Measurements from ENCODE around the gene COMMD1.
"Not testable (repeated sequence)": the region's sequence is repeated elsewhere in the genome, so short reads cannot be mapped to it uniquely, and the experiment has no call there.

COMMD1 gene

DNA sequence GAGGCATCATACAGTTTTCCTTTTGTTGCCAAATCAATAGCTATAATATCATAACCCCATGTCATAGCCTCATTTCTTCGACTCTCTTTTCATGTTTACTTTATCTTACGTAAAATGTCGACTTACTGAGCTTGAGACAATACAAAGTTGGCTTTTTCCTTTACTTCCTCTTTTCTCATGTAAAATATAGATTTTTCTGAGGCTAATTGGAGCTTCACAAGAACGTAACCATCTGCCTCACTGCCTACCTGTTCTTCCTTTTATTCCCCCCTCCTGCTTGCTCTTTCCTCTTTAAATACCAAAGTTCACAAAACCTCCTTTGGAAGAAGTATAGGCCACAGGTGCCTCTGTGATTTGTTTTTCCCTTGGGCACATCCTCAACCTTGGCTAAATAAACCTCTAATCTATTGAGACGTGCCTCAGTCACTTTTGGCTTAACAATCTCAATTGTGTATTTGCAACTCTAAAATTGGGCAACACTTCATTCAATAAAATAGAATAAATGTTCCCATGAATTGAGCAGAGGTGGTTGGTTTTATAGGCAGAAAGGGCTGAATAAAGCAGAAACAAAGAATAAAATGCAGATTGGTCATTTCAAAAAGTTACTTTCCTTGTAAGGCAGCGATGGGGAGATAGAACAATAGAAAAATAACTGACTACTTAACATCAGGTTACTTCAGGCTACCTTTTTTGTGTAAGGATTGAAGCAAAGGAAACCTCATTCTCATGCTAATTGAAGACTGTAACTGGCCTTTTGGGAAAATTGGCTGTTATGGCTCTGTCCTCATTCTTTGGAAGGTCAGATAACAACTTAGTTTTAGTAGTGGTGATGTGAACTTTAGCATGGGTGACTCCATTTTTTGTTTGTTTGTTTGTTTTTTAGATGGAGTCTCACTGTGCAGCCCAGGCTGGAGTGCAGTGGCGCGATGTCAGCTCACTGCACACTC lies 21.3 kb downstream of the COMMD1 start:
- no peak for DNase-seq

DNA sequence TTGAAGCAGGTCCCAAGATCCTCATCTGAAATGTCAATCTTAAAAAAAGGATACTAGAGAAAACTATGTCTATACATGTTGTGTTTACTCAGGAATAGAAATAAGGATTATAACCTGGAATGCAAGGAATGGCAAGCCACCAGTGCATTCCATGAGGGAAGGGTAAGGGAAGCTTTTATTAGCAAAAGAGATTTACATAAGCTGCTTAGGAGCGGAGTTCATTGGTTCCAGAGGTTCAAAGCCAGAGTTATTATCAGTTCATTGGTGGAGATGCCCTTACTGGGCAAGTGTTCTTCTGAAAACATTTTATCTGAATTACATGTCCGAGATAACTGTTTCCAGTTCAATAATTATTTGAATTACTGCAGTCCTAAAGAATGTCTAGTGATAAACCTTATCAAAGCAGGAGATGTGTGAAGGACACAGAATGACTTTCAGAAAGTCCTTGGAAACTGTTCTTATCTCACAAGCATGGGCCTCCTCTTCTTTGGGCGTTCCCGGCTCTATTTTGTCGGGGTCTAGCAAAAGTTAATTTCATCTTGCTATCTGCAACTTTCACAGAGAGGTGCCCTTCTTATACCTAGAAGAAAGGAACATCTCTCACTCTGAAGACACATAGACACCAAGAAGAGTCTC lies 23.5 kb downstream of the COMMD1 start:
- DNase-seq = no peak

DNA sequence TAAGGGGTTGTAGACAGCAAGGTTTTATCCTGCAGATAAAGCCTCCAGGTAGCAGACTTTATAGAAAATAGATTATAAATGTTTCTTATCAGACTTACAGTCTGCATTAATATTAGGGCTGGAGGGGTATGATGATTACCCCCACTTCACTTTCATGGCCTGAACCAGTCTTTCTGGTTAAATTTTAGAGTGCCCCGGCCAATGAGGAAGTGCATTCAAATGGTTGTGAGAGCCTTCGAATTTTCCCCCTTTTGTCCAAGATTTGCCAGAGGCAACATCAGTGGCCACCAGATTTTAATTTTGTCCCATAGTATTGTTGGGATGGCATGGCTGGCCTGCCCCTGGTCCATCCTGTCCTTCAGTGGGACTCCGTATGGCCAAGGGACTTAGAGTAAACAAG lies 31.6 kb downstream of the COMMD1 start:
- DNase-seq = no peak

DNA sequence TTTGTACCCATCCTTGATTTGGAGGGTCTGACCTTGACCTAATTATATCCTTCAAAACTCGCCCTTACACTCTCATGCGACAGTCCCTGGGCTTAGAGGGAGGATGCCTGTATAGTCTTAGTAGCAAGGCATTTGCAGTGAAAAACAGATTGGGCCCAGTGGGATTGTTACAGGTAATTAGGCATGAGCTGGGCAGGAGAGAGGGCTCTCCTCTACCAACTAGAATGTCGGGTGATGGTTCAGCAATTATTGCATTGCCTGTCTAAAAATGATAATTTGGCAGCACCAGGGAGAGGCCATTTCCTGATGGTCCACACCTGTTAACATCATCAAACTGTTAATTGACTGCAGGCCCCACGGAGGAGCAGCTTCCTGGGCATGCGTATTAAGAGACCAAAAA lies 32.4 kb downstream of the COMMD1 start:
- DNase-seq = no peak

DNA sequence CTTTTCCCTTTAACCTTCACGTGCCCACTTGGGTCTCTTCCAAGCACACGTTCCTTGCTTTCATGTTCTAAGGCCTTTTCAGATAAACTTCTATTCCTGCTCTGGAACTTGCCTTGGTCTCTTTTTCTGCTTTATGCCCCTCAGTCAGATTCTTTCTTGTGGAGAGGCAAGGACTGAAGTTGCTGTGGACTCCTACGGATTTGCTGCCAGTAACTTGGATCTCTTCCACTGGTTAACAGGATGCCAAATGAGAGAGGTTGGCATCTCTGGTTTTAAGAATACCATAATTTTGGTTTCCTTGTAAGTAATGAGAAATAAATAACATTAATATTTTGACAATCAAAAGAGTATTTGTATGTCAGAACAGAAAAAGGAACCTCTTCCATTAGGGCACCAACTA lies 33.0 kb downstream of the COMMD1 start:
- no peak for DNase-seq

DNA sequence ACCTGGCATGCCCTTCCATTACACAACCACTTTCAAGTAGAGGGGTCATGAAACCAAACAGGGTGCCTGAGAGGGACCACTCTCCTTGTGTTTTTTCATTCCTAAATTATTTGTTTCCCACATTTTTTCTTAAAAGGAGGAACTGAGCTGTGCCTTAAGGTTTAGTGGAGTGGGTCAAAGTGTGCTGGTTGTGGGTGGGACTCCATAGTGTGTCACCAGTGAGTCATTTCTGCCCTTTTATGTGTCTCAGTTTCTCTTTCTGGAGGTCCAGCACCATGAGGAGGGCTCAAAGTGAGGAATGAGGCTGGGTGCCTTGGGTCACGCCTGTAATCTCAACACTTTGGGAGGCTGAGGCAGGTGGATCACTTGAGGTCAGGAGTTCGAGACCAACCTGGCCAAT lies 37.8 kb downstream of the COMMD1 start:
- DNase-seq = no peak

DNA sequence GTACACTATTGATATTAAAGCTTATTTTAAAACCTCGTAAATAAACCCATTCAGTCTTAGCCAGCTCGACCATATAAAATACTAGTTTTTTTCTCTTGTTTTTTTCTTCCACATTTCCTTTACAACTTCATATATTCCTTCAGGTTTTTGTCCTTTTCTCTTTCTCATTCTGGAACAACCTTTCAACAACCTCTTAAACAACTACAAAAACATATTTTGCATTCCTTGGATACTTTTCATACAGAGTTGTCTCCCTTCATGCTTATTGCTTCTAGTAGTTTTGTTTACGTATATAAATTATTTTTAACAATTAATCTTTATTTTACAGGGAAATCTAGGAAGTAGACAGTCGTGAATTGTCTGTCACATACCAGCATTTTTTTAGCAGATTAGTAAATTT lies 41.2 kb downstream of the COMMD1 start:
- DNase-seq = no peak

DNA sequence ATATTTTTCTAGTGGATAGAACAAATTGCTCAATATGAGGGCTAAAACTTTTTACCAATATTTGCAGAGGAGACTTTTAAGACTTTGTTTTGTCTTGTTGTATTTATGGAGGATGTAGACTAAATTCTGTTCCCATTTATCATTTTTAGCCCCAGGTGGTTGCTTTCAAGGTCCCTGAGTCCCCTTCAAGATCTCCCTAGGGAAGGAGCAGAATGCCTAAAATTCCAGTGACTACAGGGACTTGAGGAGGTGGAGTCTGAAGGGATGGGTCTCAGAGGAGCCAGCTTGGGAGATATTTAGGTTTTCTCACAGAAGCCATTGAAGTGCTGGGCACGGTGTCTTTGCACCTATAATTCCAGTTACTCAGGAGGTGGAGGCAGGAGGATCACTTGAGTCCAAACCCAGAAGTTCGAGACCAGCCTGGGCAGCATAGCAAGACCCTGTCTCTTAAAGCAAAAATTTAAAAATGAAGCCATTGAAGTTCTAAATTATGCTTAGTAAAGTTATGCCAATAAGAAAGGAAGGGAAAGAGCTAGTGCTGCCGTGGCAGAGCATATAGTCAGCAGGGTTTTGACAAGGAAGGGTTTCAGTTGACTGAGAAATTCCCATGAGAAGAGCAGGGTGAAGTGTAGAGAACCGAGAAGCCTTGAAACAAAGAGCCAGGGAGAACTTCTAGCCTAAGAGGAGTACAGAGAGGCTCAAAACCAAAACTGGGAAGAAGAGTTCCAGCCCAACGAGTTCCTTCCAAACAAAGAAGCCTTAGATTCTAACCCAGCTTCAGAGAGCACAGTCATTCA lies 43.4 kb downstream of the COMMD1 start:
- no peak for DNase-seq

DNA sequence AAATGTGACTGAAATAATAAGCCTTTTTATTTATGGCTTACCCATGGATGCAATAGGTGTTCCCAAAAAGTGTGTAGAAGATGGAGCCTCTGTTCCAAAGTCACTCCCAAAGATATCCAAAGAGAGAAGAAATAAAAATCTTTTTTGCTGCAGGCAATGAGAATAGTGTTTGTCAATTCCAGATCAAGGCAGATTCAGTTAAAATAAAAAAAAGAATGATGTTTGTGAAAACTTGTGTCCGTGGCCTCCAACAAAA lies 43.9 kb downstream of the COMMD1 start:
- no peak for DNase-seq

DNA sequence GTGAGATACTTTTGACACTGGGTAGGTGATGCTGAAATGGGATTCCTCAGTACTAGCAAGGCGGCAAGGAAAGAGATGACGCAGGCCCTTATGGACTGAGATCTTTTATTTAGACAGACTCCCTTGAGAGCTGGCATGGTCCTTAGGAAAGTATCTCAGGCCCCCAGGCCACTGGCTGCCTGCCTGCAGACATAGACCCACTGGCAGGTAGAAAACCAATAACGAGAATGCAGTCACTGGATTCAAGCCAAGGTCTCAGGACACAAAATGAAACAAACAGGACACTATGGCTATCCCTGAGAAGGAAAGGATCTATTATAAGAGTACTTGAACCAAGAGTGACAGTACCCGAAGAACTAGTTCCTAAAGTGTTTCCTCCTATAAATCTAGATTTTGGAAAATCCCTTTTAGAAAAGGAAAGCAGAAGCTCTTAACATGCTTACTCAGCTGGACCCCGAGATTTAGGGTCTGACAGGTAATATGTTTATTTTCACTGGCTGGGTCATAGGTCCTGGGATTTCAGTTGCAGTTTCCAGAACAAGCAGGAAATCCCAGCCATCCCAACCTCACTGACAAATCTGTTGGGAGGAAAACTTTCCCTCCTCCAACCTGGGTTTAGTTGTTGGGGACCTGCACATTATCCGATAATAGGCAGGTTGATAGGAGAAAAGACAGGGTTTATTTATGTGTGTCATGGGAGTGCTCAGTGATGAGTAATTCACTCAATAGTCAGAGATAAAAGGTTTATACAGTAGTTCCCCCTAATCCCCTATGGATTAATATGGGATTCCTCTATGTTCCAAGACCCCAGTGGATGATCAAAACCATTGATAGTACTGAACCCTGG lies 44.5 kb downstream of the COMMD1 start:
- DNase-seq = no peak

DNA sequence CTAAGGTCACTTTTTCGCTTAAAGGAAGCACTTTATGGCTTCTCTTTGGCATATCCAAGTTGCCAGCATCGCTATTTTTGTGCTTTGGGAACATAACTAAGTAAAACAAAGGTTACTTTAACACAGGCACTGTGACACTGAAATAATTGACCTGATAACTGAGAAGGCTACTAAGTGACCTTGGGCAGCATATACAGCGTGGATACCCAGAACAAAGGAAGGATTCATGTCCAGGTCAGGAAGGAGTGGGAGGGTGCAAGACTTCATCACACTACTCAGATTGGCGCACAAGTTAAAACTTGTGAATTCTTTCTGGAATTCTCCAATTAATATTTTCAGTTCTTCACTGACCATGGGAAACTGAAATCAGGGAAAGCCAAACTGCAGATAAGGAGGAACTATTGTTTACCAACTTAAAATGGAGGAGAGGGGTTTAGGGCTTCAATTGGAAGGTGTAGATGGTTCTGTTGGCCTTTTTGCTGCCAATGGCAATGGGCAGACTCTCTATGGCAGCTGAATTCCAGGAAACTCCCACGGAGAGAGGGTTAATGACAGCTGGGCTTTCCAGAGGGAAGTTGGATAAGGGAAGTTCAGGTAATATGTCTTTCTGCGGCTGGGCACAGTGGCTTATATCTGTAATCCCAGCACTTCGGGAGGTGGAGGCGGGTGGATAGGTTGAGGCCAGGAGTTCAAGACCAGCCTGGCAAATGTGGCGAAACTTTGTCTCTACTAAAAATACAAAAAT lies 45.3 kb downstream of the COMMD1 start:
- DNase-seq = no peak

DNA sequence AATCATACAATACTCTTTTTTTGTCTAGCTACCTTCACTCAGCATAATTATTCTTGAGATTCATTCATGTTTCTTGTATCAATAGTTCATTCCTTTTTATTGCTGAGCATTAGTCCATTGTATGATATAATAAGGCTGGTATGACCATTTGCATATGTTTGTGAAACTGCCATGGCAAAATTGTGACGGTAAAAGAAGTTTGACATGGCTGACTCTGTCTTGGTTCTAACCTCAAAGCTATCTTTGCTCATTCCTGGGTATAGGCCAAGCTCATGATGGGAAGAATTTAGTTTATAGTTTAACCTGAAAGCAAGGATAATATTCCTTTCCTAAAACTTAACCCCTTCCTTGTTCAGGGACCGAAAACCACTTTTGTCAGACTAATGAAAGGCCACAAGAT lies 46.4 kb downstream of the COMMD1 start:
- DNase-seq = no peak

DNA sequence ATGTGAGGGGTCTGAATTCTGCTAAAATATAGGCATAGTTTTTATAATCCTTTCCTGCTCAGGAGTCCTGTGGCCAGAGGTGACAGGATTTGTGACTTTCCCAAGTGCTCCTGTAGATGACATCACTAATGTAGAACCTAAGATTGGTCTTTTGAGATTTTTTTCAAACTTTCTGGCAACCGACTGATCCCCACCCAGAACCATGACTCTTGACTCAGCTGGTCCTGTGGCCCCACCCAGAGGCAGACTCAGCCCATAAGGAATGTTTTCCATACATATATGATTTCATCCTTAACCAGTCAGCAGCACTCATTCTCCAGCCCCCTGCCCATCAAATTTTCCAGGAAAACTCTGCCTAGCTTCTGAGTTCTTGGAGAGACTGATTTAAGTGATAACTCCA lies 46.8 kb downstream of the COMMD1 start:
- DNase-seq = no peak

DNA sequence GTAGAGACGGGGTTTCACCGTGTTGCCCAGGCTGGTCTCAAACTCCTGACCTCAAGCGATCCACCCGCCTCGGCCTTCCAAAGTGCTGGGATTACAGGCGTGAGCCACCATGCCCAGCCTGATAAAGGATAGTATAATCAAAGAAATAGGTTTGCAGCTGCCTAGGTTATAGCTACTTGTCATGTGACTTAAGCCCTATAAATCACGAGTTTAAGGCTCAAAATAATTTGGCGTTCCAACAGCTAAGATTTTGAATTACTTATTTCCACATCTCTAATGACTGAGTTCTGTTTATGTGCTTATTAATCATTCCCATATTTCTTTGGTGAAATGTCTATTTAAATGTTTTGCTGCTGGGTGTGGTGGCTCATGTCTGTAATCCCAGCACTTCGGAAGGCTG lies 49.4 kb downstream of the COMMD1 start:
- not testable (repeated sequence) for DNase-seq

DNA sequence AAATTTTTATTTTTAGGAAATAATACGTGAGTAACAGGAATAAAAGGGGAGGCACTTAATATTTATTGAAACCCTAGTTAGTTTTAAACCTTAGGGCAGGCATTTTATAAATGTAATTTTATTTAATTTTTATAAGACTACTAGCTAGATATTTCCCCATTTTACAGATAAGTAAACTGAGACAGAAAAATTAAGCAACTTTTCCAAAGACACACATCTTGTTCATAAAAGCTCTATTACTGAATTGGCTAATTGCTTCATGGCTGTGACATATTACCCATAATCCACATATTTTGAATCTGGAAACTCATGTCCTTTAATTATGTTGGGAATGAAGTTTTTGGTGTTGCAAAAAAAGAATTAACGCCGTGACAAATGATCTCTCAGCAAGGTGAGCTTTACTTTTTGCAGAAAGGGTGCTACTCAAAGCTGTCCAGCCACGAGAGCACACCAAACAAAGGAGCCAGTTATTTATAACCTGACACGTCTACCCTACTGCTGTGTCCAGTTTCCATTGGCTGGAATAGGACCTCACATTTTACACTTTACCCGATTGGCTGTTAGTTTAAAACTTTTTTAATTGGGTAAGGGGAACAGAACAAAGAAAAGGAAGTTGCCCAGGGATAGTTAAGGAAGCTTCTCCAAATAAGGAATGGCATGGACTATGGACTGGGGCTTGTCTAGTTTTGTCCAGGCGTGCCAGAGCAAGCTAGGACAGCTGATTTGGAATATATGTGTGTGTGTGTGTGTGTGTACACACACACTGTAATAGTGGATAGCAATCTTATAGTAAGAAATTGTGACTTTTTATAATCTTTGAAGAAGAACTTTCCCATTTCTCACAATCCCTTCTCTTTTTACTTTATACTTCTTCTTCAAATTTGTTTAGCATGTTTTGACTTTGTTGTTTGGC lies 54.2 kb downstream of the COMMD1 start:
- DNase-seq = no peak

DNA sequence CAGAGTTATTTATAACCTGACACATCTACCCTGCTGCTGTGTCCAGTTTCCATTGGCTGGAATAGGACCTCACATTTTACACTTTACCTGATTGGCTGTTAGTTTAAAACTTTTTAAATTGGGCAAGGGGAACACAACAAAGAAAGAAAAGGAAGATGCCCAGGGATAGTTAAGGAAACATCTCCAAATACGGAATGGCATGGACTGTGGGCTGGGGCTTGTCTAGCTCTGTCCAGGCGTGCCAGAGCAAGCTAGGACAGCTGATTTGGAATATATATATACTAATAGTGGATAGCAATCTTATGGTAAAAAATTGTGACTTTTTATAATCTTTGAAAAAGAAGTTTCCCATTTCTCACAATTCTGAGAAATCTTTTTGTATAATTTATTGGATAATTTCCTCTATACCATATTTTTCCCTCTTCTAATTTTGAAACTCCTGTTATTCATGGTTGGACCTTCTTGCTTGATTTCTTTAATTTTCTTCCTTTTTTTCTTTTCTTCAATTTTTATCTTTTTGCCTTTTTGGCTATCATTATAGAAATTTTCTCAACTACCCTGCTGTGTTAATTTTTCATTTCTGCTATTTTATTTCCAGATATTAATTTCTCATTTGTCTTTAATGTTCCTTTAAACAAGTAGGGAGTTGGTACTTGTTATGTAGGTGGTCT lies 55.9 kb downstream of the COMMD1 start:
- DNase-seq = no peak

DNA sequence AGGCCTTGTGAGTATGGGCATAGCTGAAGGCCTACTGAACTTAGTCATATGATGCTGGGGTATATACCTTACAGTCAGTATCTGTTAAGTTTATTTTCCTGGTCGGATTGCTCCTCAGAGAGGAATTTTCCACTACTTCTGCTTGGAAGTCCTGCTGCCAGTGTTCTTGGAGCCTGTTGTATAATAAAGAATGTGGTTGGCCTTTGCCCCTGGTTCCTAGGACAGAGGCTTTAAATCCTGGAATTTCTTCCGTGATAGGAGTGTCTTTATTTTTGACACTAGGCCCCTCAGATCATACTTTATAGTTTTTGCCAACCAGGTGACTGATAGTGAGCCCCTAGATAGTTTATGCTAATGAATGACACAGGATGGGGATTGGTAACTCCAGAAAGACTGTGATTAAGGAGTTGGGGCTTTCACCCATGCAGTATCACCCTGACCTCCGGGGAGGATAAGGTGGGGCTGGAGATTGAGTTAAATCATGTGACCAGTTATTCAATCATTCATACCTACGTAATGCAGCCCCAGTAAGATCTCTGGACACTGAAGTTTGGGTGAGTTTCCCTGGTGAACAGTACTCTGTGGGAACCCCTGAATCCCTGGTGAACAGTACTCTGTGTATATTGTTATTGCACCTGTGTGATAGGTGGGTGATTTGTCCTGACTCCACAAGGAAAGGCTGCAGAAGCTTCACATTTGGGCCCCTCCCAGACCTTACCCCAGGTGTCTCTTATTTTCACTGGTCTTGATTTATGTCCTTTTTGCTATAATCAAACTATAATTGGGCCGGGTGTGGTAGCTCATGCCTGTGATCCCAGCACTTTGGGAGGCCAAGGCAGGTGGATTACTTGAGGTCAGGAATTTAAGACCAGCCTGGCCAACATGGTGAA lies 56.9 kb downstream of the COMMD1 start:
- DNase-seq = no peak

DNA sequence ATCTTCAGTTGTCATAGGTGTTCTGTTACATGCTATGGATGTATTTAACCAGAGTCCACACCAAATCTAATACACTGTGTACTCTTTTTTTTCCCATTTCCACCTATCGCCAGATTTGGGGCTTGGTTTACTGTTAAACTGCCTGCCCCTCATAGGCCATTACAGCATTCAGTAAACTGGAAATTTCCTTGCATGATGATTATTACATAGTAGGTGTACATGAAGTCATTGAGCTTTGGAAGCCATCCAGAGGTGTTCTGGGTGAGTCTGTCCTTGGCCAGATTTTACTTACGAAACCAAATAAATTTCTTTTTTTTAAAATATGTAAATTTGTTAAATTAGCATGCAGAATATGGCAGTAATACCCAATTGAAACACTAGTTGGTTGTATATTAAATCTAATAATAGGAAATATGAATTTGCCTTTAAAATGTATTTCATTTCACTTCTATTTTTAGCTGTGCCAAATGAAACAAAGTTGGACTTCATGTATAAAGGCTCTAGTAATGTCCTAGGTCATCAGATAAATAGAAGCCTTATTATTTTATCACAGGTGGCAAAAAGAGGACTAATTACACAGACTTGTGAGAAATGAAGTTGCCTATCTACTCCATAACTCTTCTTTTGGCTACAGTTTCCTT lies 60.7 kb downstream of the COMMD1 start:
- no peak for DNase-seq

DNA sequence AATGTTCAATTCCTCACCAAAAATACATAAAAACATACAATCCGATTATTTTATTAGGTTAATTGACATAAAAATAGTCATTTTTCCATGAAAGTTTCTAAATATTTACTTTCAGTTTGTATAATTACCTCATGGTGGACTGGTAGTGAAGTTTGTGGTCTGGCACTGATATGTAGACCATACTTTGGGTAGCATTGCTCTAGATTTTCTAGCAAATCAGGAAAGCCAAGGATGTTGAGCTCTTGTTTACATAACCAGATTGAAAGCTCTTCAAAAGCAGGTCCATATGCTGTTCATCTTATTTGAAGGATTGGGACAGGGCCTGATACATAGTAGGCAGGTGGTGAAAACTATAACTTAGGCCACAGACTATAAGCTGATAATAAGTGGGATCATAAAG lies 61.8 kb downstream of the COMMD1 start:
- no peak for DNase-seq
